ENCODE measurements around the gene FUOM.
"Not testable (repeated sequence)": the region's sequence is repeated elsewhere in the genome, so short reads cannot be mapped to it uniquely, and the experiment has no call there.

The FUOM gene

DNA sequence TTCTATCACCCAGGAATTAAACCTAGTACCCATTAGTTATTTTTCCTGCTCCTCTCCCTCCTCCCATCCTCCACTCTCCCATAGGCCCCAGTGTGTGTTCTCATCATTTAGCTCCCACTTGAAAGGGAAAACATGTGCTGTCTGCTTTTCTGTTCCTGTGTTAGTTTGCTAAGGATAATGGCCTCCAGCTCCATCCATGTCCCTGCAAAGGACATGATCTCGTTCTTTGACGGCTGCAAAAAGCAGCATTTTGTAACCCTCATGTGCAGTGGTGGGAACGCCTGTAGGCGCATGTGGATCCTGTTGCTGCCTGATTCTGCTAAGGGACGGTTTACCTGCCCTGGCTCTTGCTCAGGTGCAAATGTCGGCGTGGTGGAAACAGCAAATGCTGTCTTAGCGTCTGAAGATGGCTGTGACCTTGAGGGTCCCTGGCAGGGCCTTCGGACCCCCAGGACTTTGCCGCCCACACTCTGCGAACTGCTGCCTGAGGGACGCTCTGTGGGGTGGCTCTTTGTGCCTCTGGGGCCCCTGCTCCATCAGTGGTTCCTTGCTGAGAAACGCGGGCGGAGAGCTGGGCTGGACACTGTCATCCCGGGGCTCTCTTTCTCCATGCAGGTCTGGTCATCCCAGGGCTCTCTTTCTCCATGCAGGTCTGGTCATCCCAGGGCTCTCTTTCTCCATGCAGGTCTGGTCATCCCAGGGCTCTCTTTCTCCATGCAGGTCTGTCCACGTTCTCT, 30.6 kb upstream of the FUOM start:
- peak; percentile 57 for DNase-seq

- not testable (repeated sequence) for DNase-seq
Measured at GRCh38 chr10:133386951-133387350, 29.1 kb upstream of the FUOM start.

- no peak for DNase-seq
Measured at GRCh38 chr10:133385214-133385613, 27.4 kb upstream of the FUOM start.

DNA sequence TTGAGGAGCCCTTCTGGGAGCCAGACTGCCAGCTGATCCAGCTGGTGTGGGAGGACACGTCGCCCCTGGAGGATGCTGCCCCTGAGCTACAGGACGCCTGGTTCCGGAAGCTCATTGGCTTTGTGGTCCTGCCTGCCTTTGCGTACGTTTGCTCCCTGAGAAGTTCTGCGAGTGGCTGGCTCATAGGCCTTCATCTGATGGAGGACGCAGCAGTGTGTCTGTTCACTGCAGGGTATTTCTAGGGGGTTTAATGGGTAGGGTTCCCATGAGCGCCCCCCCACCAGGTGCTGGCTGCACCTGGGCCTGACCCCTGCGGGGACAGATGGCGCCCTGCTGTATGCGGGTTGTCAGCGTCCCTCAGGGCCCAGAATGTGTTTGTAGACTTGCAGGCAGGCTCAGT, 26.3 kb upstream of the FUOM start:
- no peak for DNase-seq

GRCh38 chr10:133383551-133383950, 25.7 kb upstream of the FUOM start:
- DNase-seq = no peak

DNA sequence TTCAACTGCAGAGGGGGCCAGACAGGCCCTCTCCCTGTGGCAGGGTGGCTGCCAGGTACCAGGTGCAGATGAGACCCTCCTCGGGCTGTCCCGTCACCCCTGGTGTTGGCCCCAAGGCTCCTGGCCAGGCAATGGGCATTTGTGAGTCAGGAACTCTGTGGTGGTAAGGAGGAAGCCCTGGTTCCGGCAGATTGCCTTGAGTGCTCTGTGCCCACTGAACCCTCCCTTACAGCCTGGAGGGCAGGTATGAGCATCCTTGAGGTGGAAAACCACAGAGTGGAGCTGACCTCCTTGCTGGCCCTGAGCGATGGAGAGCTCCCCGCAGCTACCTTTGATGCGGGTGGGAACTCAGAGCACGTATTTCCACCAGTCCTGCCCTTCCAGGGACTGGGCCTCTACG, 23.2 kb upstream of the FUOM start:
- no peak for DNase-seq

DNA sequence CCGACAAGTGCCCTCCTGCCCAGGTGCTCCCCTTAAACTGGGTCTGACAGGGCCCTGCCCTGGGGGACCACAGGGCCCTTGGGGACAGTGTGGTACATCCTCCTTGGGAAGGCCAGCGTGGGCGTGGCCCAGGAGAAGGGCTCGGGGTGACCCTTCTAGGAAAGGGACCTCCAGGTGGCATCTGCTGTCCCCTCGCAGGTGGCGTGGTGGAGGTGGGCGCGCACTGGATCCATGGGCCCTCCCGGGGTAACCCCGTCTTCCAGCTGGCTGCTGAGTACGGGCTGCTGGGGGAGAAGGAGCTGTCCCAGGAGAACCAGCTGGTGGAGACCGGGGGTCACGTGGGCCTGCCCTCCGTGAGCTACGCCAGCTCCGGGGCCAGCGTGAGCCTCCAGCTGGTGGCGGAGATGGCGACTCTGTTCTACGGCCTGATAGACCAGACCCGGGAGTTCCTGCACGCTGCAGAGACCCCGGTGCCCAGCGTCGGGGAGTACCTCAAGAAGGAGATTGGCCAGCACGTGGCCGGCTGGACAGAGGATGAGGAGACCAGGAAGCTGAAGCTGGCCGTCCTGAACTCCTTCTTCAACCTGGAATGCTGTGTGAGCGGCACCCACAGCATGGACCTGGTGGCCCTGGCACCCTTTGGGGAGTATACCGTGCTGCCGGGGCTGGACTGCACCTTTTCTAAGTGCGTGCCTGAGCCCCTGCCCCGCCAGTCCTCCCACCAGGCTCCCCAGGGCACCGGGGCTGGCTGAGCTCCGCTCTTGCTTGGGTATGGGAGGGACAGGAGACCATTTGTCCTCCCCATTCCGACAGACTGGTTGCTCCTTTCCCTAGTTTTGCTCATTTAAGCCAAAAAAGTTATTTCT, 22.2 kb upstream of the FUOM start:
- DNase-seq = no peak

DNA sequence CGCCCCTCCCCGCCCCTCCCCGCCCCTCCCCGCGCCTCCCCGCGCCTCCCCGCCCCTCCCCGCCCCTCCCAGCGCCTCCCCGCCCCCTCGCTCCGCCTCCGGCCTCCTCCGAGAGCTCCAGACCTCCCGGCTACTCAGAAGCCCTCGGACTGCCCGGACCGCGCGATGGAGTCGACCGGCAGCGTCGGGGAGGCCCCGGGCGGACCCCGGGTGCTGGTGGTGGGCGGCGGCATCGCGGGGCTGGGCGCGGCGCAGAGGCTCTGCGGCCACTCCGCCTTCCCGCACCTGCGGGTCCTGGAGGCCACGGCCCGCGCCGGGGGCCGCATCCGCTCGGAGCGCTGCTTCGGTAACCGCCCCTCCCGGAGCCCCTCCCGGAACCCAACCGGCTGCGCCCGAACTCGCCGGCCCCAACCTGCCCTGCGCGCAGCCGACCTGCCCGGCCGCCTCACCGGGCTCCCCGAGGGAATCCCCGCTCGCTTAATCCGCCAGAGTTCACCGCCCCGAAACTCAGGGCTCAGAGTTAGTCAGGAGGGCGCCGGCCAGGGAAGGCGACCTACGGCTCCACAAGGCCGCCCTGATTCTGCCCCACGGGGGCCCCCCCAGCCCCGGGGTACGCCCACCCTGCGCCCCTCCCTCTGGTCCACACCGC, 21.5 kb upstream of the FUOM start, which contains the start of gene PAOX:
Gene PAOX (plus strand): TSS at position 111 of the 649 bp plus-strand sequence. CDS start 55 bp downstream, at position 166.
- DNase-seq = peak; percentile 88

- DNase-seq = peak; percentile 85
Measured at GRCh38 chr10:133378251-133379096, 20.7 kb upstream of the FUOM start.

GRCh38 chr10:133377818-133378250, 20.0 kb upstream of the FUOM start:
- DNase-seq = no peak

DNA sequence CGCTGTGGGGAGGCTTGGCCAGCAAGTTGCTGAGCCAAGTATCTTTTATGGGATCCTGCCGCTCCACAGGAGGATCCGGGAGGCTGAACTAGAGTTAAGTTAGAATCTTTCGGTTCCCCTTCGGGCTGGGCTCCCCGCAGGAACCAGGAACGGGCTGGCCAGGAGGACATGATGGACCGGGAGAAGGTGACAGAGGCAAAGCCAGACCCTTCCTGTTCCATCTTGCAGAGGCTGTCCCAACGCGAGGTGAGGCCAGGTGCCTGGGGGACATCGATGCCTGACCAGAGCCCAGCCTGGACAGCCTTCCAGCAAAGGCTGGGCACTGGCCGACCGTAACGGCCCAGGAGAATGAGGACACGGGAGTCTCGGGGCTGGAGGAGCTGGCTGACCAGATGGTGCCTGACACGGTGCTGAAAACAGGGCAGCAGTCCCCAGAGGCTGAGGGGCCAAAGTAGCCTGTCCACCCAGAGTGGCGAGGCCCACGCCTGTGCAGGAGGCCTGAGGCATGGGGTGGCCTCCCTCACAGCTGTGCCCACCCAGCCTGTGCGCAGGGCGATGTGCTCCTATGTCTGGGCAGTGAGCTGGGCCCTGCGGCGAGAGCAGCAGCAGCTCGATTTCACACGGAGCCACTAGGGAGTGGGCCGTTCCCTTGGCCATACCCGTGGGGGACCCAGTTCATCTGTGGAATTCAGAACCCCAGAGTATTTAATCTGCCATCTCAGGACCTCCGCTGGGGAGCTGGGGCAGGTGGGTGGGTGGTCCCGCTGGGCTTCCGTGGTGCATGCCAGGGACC, 19.4 kb upstream of the FUOM start:
- DNase-seq = no peak

DNA sequence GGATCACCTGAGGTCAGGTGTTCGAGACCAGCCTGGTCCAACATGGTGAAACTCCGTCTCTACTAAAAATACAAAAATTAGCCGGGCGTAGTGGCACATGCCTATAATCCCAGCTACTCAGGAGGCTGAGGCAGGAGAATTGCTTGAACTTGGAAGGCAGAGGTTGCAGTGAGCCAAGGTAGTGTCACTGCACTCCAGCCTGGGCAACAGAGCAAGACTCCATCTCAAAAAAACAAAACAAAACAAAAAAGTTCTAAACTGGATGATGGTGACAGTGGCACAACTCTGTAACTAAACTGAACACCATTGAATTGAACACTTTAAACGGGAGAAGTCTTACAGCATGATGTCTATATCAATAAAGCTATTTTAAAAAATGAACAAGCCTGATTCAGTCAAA, 18.4 kb upstream of the FUOM start:
- not testable (repeated sequence) for DNase-seq

- DNase-seq = no peak
Measured at GRCh38 chr10:133375357-133376115, 17.7 kb upstream of the FUOM start.

DNA sequence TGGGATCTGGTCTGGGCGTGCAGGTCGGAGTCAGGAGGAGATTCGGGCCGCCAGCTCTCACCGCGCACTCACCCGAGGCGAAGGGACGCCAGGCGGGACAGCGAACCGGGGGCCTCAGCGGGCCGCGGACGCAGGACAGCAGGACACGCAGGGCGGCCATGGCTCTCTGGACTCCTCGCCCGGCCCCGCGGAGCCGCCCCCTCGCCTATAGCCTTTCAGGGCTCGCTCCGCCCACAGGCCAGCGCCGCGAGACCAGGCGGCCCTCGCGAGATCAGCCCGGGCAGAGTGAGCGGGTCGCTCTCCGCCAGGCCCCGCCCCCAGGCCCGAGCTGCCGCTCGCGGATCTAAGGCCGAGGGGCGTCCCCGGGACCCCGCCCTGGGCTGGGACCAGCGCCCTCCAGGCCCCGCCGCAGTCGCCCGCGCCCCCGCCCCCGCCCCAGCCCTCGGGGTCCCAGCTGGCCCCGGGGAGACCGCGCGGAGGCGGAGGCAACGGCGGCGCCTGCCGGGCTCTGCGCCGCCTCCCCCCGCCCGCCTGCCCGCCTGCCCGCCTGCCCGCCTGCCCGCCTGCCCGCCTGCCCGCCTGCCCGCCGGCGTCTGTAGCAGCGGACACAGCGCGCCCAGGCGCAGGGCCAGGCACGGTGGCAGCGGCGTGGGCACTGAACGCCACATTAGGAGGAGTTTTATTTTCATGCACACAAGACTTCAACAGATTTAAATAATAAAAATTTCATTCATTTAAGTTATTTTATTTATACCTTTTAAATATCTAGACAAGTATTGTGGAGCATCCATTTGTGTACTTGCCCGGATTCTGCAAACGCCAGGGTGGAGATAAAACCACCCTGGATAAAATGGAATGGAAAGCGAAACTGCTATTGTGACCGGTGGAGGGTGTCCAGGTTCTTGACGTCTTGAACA, 15.6 kb upstream of the FUOM start, which contains the start of gene ECHS1:
Gene ECHS1 (minus strand): TSS at position 181 of the 917 bp plus-strand sequence. CDS start 21 bp downstream, at position 160.
- DNase-seq = peak; percentile 98

GRCh38 chr10:133372507-133372906, 14.7 kb upstream of the FUOM start:
- no peak for DNase-seq

DNA sequence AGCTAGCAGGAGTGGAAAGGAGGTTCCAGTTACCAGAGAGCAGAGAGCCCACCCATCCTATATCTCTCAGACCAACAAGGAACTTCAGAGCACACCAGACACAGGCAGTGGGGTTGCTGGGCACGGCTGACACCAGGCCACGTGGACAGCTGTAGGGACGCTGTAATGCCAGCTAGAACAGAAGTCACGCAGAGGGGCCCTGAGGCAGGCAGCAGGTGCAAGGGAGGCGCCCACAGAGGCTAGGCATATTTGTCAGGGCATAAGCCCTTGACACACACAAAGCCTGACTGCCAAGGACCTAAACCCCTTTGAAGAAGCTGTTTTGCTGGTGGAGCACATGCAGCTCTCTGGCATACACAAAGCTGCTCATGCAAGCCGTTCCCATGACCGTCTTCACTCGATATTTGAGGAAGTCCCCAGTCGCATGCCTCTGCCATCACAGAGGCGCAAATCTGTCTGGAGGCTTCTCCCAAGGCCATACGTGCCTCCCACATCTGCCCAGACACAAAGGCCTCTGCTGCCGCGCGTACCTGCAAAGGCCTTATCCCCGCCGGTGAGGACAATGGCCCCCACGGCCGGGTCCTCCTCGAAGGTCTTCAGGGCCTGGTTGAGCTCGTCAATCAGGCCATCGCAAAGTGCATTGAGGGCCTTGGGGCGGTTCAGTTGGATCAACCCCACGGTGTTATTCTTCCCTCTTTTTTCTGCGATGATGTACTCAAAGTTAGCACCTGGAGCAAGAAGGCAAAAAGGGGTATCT, 12.4 kb upstream of the FUOM start:
- DNase-seq = no peak

- DNase-seq = no peak
Measured at GRCh38 chr10:133368153-133368552, 10.3 kb upstream of the FUOM start.

DNA sequence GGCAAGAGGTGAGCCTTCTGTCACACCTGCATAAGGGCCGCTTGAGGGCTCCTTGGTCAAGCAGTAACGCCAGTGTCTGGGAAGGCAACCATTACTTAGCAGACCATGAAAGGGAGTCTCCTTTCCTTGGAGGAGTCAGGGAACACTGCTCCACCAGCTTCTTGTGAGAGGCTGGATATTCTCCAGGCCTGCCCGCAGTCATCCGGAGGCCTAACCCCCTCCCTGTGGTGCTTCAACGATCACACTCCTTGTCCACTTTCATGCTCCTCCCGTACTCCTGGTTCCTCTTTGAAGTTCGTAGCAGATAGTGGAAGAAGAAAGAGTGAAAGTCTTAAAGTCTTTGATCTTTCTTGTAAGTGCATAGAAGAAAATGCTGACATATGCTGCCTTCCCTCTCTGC, 9.6 kb upstream of the FUOM start:
- DNase-seq = not testable (repeated sequence)

DNA sequence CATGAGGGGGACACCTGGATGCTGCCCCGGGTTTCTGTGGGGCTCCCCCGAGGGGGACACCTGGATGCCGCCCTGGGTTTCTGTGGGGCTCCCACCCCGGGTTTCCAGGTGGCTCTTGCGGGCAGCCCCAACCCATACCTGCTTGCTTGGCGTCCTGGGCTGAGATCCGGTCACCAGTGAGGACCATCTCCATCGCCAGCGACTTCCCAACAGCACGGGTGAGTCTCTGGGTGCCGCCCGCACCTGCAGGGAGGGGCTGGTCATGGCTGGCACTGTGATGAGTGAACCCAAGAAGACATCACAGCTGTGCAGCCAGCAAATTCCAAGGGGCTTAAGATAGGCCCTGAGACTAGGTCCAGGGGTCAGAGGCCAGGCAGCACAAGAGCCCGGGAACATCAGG, 8.9 kb upstream of the FUOM start:
- no peak for DNase-seq
